HepG2 (cell line): ENCODE measurements around the gene STK4. TPM values are rescaled to one million over a fixed set of nuclear protein-coding genes. Genes with fewer than 3 reads are reported as not detected.

Experiments
- GABPB1 ChIP-seq: IDR thresholded peaks from 2 replicates; pipeline ENCODE4 v1.6.1; 2016; ENCODE audit warnings: mild to moderate bottlenecking, missing genetic modification reagents, moderate library complexity, missing compliant biosample characterization
- GLI4 ChIP-seq: sonication (generic); formaldehyde crosslinking; IDR thresholded peaks from 2 replicates; pipeline ENCODE4 v1.5.1; 2020; ENCODE audit warnings: missing genetic modification reagents, mild to moderate bottlenecking, moderate library complexity, borderline replicate concordance
- KDM1A ChIP-seq: IDR thresholded peaks from 2 replicates; pipeline ENCODE4 v1.6.1; 2016; ENCODE audit warnings: missing compliant biosample characterization
- MBNL3 ChIP-seq: fragments of 250-450 bp; sonication (Bioruptor Pico); conservative IDR thresholded peaks from 2 replicates; pipeline ENCODE4 v1.8.0; 2022; ENCODE audit warnings: mild to moderate bottlenecking, inconsistent platforms
- MYNN ChIP-seq: sonication (generic); formaldehyde crosslinking; IDR thresholded peaks from 2 replicates; pipeline ENCODE4 v1.4.0; 2020; ENCODE audit warnings: mild to moderate bottlenecking, low read depth, missing genetic modification reagents
- PCBP2 ChIP-seq: fragments of 200-400 bp; formaldehyde crosslinking; optimal IDR thresholded peaks from 2 replicates; pipeline ENCODE3; 2018; ENCODE audit warnings: low read length, low read depth; ENCODE audit not compliant: poor library complexity, severe bottlenecking
- PHB2 ChIP-seq: fragments of 450-650 bp; IDR thresholded peaks from 2 replicates; pipeline ENCODE4 v1.6.1; 2018; ENCODE audit not compliant: partially characterized antibody
- SMAD1 ChIP-seq: sonication (generic); formaldehyde crosslinking; IDR thresholded peaks from 2 replicates; pipeline ENCODE4 v1.4.0; 2020; ENCODE audit warnings: missing genetic modification reagents, low read depth, mild to moderate bottlenecking, borderline replicate concordance
- ZMYM3 ChIP-seq: sonication (generic); formaldehyde crosslinking; IDR thresholded peaks from 2 replicates; pipeline ENCODE4 v1.5.1; 2020; ENCODE audit warnings: mild to moderate bottlenecking, missing genetic modification reagents
- ZNF235 ChIP-seq: sonication (generic); formaldehyde crosslinking; IDR thresholded peaks from 2 replicates; pipeline ENCODE4 v1.8.1; 2023; ENCODE audit warnings: mild to moderate bottlenecking, missing genetic modification reagents, borderline replicate concordance
- ZNF441 ChIP-seq: sonication (generic); formaldehyde crosslinking; IDR thresholded peaks from 2 replicates; pipeline ENCODE4 v1.7.0; 2021; ENCODE audit warnings: missing genetic modification reagents, borderline replicate concordance
- ZNF546 ChIP-seq: sonication (generic); formaldehyde crosslinking; conservative IDR thresholded peaks from 2 replicates; pipeline ENCODE4 v1.8.1; 2023; ENCODE audit warnings: mild to moderate bottlenecking, missing genetic modification reagents
- ZNF670 ChIP-seq: sonication (generic); formaldehyde crosslinking; IDR thresholded peaks from 2 replicates; pipeline ENCODE4 v1.8.0; 2022; ENCODE audit warnings: mild to moderate bottlenecking, missing genetic modification reagents, borderline replicate concordance
- ZNF720 ChIP-seq: sonication (generic); formaldehyde crosslinking; IDR thresholded peaks from 2 replicates; pipeline ENCODE4 v1.4.0; 2020; ENCODE audit warnings: missing genetic modification reagents
- ZNF737 ChIP-seq: sonication (generic); formaldehyde crosslinking; IDR thresholded peaks from 2 replicates; pipeline ENCODE4 v1.5.0; 2020; ENCODE audit warnings: missing genetic modification reagents, mild to moderate bottlenecking, borderline replicate concordance
- ZNF768 ChIP-seq: sonication (generic); formaldehyde crosslinking; IDR thresholded peaks from 2 replicates; pipeline ENCODE4 v1.4.0; 2020; ENCODE audit warnings: missing genetic modification reagents
- ZNF841 ChIP-seq: sonication (generic); formaldehyde crosslinking; IDR thresholded peaks from 2 replicates; pipeline ENCODE4 v1.8.1; 2023; ENCODE audit warnings: missing genetic modification reagents, borderline replicate concordance
- polyA plus RNA-seq, 8 experiments: library from polyadenylated mRNA; depleted of rRNA in 3 of 8; stranded (reverse) in 7 of 8; unstranded in 1 of 8; fragments of >200 nt; fragmentation: Illumina TruSeq in 4 of 8; extraction: Trizol in 4 of 8; gene quantifications; 2 replicates each; pipeline versions ENCODE4 v1.2.1 to v1.2.3, GENCODE V29; 2011 to 2016; ENCODE audit warnings: low read depth in 4 of 8, missing spikeins in 1 of 8, mixed read lengths in 1 of 8; ENCODE audit not compliant: insufficient read depth in 1 of 8
- total RNA-seq, 5 experiments: library from RNA; depleted of rRNA; stranded (reverse); fragments of >200 nt; fragmentation: Illumina TruSeq; extraction: Trizol; gene quantifications; 2 replicates each; pipeline ENCODE4 v1.2.3, GENCODE V29; 2016; ENCODE audit warnings: low read depth in 1 of 5
- TF ChIP-seq, protein P1 (sequence below): IDR thresholded peaks from 2 replicates; pipeline ENCODE4 v1.6.1; 2016; ENCODE audit warnings: low read depth, control low read depth
- TF ChIP-seq, protein P2 (sequence below): sonication (generic); formaldehyde crosslinking; IDR thresholded peaks from 2 replicates; pipeline ENCODE4 v1.5.0; 2020; ENCODE audit warnings: mild to moderate bottlenecking, missing genetic modification reagents, moderate library complexity
- TF ChIP-seq, protein P3 (sequence below): IDR thresholded peaks from 2 replicates; pipeline ENCODE4 v1.6.1; 2012; ENCODE audit warnings: low read length, improper control_type of control experiment
- TF ChIP-seq, protein P4 (sequence below): sonication (generic); formaldehyde crosslinking; IDR thresholded peaks from 2 replicates; pipeline ENCODE4; 2020; ENCODE audit warnings: missing genetic modification reagents, mild to moderate bottlenecking, borderline replicate concordance

STK4 gene
- total and polyA plus RNA-seq, 2 of the 13 experiments (the other 11 are each of a cell fraction or from before 2014, with no cell fraction given): 25.6 to 38.3 TPM

DNA sequence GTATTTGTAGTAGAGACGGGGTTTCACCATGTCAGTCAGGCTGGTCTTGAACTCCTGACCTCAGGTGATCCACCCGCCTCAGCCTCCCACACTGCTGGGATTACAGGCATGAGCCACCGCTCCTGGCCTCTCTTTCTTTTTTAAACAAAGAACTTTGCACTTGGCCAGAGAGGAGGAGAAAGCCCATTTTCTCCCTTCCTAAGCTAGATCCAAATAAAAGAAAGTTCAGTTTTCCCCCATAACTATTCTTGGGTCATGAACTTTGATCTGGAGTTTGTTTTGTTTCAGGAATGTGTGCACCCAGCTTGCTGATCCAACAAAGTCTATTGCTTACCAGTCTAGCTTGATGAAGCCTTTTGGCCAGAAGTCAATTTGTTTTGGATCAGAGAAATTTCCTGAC is 111.2 kb downstream of the STK4 start (continued):
- no peak for TF ChIP-seq ZNF841 (CRISPR knock-in tag)
- TF ChIP-seq, protein P1, sequence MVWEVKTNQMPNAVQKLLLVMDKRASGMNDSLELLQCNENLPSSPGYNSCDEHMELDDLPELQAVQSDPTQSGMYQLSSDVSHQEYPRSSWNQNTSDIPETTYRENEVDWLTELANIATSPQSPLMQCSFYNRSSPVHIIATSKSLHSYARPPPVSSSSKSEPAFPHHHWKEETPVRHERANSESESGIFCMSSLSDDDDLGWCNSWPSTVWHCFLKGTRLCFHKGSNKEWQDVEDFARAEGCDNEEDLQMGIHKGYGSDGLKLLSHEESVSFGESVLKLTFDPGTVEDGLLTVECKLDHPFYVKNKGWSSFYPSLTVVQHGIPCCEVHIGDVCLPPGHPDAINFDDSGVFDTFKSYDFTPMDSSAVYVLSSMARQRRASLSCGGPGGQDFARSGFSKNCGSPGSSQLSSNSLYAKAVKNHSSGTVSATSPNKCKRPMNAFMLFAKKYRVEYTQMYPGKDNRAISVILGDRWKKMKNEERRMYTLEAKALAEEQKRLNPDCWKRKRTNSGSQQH (CRISPR knock-in tag): no peak
- TF ChIP-seq ZNF546 (CRISPR knock-in tag): no peak
- TF ChIP-seq PHB2: no peak
- no peak; the same call in 1 of the 2 replicates for TF ChIP-seq ZNF441 (CRISPR knock-in tag)
- no peak for TF ChIP-seq ZNF235 (CRISPR knock-in tag)
- TF ChIP-seq MBNL3 (CRISPR knock-in tag): no peak
- TF ChIP-seq, protein P2, sequence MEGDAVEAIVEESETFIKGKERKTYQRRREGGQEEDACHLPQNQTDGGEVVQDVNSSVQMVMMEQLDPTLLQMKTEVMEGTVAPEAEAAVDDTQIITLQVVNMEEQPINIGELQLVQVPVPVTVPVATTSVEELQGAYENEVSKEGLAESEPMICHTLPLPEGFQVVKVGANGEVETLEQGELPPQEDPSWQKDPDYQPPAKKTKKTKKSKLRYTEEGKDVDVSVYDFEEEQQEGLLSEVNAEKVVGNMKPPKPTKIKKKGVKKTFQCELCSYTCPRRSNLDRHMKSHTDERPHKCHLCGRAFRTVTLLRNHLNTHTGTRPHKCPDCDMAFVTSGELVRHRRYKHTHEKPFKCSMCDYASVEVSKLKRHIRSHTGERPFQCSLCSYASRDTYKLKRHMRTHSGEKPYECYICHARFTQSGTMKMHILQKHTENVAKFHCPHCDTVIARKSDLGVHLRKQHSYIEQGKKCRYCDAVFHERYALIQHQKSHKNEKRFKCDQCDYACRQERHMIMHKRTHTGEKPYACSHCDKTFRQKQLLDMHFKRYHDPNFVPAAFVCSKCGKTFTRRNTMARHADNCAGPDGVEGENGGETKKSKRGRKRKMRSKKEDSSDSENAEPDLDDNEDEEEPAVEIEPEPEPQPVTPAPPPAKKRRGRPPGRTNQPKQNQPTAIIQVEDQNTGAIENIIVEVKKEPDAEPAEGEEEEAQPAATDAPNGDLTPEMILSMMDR (CRISPR knock-in tag): no peak
- TF ChIP-seq ZNF670 (CRISPR knock-in tag): no peak
- no peak for TF ChIP-seq ZNF720 (CRISPR knock-in tag)
- TF ChIP-seq KDM1A: peak; percentile 89
- TF ChIP-seq, protein P3, sequence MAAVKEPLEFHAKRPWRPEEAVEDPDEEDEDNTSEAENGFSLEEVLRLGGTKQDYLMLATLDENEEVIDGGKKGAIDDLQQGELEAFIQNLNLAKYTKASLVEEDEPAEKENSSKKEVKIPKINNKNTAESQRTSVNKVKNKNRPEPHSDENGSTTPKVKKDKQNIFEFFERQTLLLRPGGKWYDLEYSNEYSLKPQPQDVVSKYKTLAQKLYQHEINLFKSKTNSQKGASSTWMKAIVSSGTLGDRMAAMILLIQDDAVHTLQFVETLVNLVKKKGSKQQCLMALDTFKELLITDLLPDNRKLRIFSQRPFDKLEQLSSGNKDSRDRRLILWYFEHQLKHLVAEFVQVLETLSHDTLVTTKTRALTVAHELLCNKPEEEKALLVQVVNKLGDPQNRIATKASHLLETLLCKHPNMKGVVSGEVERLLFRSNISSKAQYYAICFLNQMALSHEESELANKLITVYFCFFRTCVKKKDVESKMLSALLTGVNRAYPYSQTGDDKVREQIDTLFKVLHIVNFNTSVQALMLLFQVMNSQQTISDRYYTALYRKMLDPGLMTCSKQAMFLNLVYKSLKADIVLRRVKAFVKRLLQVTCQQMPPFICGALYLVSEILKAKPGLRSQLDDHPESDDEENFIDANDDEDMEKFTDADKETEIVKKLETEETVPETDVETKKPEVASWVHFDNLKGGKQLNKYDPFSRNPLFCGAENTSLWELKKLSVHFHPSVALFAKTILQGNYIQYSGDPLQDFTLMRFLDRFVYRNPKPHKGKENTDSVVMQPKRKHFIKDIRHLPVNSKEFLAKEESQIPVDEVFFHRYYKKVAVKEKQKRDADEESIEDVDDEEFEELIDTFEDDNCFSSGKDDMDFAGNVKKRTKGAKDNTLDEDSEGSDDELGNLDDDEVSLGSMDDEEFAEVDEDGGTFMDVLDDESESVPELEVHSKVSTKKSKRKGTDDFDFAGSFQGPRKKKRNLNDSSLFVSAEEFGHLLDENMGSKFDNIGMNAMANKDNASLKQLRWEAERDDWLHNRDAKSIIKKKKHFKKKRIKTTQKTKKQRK: no peak
- no peak for TF ChIP-seq PCBP2
- TF ChIP-seq ZNF737 (CRISPR knock-in tag): no peak
- TF ChIP-seq GABPB1 (CRISPR knock-in tag): no peak
- TF ChIP-seq ZMYM3: peak; percentile 94
- no peak for TF ChIP-seq MYNN
- TF ChIP-seq, protein P4, sequence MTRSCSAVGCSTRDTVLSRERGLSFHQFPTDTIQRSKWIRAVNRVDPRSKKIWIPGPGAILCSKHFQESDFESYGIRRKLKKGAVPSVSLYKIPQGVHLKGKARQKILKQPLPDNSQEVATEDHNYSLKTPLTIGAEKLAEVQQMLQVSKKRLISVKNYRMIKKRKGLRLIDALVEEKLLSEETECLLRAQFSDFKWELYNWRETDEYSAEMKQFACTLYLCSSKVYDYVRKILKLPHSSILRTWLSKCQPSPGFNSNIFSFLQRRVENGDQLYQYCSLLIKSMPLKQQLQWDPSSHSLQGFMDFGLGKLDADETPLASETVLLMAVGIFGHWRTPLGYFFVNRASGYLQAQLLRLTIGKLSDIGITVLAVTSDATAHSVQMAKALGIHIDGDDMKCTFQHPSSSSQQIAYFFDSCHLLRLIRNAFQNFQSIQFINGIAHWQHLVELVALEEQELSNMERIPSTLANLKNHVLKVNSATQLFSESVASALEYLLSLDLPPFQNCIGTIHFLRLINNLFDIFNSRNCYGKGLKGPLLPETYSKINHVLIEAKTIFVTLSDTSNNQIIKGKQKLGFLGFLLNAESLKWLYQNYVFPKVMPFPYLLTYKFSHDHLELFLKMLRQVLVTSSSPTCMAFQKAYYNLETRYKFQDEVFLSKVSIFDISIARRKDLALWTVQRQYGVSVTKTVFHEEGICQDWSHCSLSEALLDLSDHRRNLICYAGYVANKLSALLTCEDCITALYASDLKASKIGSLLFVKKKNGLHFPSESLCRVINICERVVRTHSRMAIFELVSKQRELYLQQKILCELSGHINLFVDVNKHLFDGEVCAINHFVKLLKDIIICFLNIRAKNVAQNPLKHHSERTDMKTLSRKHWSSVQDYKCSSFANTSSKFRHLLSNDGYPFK (CRISPR knock-in tag): no peak
- TF ChIP-seq SMAD1 (CRISPR knock-in tag): no peak
- TF ChIP-seq GLI4 (CRISPR knock-in tag): no peak
- TF ChIP-seq ZNF768: no peak
